NCI-H446 (cell line): ENCODE data around the gene LAMA2.

ENCODE experiments used
- DNase-seq, 2 experiments: peaks; one replicate each; lab custom pipeline; 2025; lab: John Stamatoyannopoulos, UW

Gene LAMA2

GRCh38 chr6:129521946-129522345 lies 639.0 kb downstream of the LAMA2 start:
- DNase-seq: no peak

GRCh38 chr6:129523816-129524215 lies 640.9 kb downstream of the LAMA2 start:
- DNase-seq: no peak

- peak in 1 of 2 experiments; percentile 53 for DNase-seq
Measured at GRCh38 chr6:129525055-129525454, 642.1 kb downstream of the LAMA2 start.

GRCh38 chr6:129534926-129535325 lies 652.0 kb downstream of the LAMA2 start:
- no peak for DNase-seq

GRCh38 chr6:129536271-129536670 lies 653.3 kb downstream of the LAMA2 start:
- no peak for DNase-seq

- no peak for DNase-seq
Measured at GRCh38 chr6:129539032-129539431, 656.1 kb downstream of the LAMA2 start.

GRCh38 chr6:129542705-129543104 lies 659.8 kb downstream of the LAMA2 start:
- DNase-seq: no peak

- DNase-seq: no peak
Measured at GRCh38 chr6:129543981-129544380, 661.0 kb downstream of the LAMA2 start.

GRCh38 chr6:129544892-129545612 lies 662.1 kb downstream of the LAMA2 start:
- DNase-seq: no peak

- no peak for DNase-seq
Measured at GRCh38 chr6:129546702-129547101, 663.8 kb downstream of the LAMA2 start.

GRCh38 chr6:129551486-129551885 lies 668.5 kb downstream of the LAMA2 start:
- DNase-seq: no peak

GRCh38 chr6:129552413-129552812 lies 669.5 kb downstream of the LAMA2 start:
- no peak for DNase-seq

- no peak for DNase-seq
Measured at GRCh38 chr6:129555206-129555832, 672.4 kb downstream of the LAMA2 start.

- DNase-seq: no peak
Measured at GRCh38 chr6:129558248-129558647, 675.3 kb downstream of the LAMA2 start.

- no peak for DNase-seq
Measured at GRCh38 chr6:129565366-129565765, 682.4 kb downstream of the LAMA2 start.

GRCh38 chr6:129565811-129566210 lies 682.9 kb downstream of the LAMA2 start:
- no peak for DNase-seq
